Adrenal gland (tissue), 12 donors: Measurements from ENCODE around the gene ZNF277. TPM values are rescaled to one million over a fixed set of nuclear protein-coding genes. Genes with fewer than 3 reads are reported as not detected.

Experiments used
- DNase-seq, 7 donors: peaks; one replicate each; pipeline ENCODE4 v3.0.0-alpha.2; 2019 to 2020
- H3K27ac ChIP-seq, 5 donors: fragments of 200-600 bp; sonication (generic) in 4 of 5; 1 replicate in 3 of 5; 2 replicates in 2 of 5; pipeline versions ENCODE4 v1.5.1 to v1.8.0; 2016 to 2020; ENCODE audit warnings: mild to moderate bottlenecking in 1 of 5
- H3K27me3 ChIP-seq: fragments of 200-600 bp; 2 replicates; pipeline ENCODE4 v1.8.0; 2021
- H3K36me3 ChIP-seq, 2 donors: fragments of 200-600 bp; replicated peaks in 1 of 2; 1 replicate in 1 of 2; 2 replicates in 1 of 2; pipeline versions ENCODE4 v1.5.1 to v1.8.0; 2018 to 2022
- H3K4me1 ChIP-seq, 2 donors: fragments of 200-600 bp; replicated peaks in 1 of 2; 1 replicate in 1 of 2; 2 replicates in 1 of 2; pipeline versions ENCODE4 v1.5.1 to v1.8.0; 2018 to 2021
- H3K4me3 ChIP-seq, 4 donors: fragments of 200-600 bp; sonication (generic) in 3 of 4; one replicate each; pipeline ENCODE4 v1.5.1; 2016 to 2018
- H3K9me3 ChIP-seq, 3 donors: fragments of 200-600 bp; sonication (generic) in 1 of 3; replicated peaks in 1 of 3; 1 replicate in 2 of 3; 2 replicates in 1 of 3; pipeline versions ENCODE4 v1.5.1 to v1.8.0; 2016 to 2021
- POLR2A ChIP-seq, 2 donors: fragments of 450-650 bp; IDR thresholded peaks; one replicate each; pipeline ENCODE4 v1.6.1; 2017; ENCODE audit warnings: antibody characterized with exemption in 2 of 2, mild to moderate bottlenecking in 2 of 2, moderate library complexity in 1 of 2
- WGBS, 4 donors: extraction: QIAGEN DNeasy Blood & Tissue Kit in 2 of 4; methylation state at CpG; one replicate each; pipeline versions ENCODE4 v1.1.5 to v1.1.7; 2013 to 2017; 5-methylcytosine and 5-hydroxymethylcytosine counted together
- intact Hi-C, 2 donors: fragments of 100-400 bp; cut with DNase I; formaldehyde crosslinking; loops; one replicate each; pipeline versions ENCODE4 v1.14.1 to v1.15.0; 2022 to 2023
- polyA plus RNA-seq, 3 donors: library from polyadenylated mRNA; stranded (reverse); fragments of 200-250 nt in 2 of 3; fragments of 350-450 nt in 1 of 3; fragmentation: Illumina TruSeq in 1 of 3; extraction: RNeasy Lipid Tissue Mini Kit (QIAGEN cat#74804) in 1 of 3; gene quantifications; one replicate each; pipeline ENCODE4 v1.2.3, GENCODE V29; 2013 to 2014
- total RNA-seq, 9 donors: library from RNA; depleted of rRNA in 4 of 9; stranded (reverse); fragments of >200 nt in 4 of 9; fragments of 120-200 nt in 1 of 9; fragmentation: NEBNext Ultra II Directional in 1 of 9; extraction: Animal tissue kit (Norgen Biotek cat#: 25700) in 1 of 9; gene quantifications; one replicate each; pipeline versions ENCODE4 v1.1.0 to v1.2.4, GENCODE V29; 2013 to 2023
- TF ChIP-seq, protein P1 (sequence below), 6 experiments: fragments of 450-650 bp in 4 of 6; fragments of 200-600 bp in 2 of 6; sonication (generic) in 1 of 6; IDR thresholded peaks; 1 replicate in 5 of 6; 2 replicates in 1 of 6; pipeline versions ENCODE4 v1.5.1 to v1.8.0; 2016 to 2021; ENCODE audit warnings: antibody characterized with exemption in 6 of 6, mild to moderate bottlenecking in 2 of 6, moderate library complexity in 1 of 6
- donor health status: healthy with polysubstance abuse.
- donor health status: Bipolar disorder and iron deficiency.
- donor health status: DM: yes; HTN: yes; CAD: no.
- donor health status: DM: no; HTN: no; CAD: no.
- donor health status: DM: no; HTN: no; CAD: no.
- donor health status: DM: yes; HTN: yes; CAD: no.

Gene ZNF277
- total and polyA plus RNA-seq, 12 donors: 12.6 to 30.6 (median 19.7) TPM

DNA sequence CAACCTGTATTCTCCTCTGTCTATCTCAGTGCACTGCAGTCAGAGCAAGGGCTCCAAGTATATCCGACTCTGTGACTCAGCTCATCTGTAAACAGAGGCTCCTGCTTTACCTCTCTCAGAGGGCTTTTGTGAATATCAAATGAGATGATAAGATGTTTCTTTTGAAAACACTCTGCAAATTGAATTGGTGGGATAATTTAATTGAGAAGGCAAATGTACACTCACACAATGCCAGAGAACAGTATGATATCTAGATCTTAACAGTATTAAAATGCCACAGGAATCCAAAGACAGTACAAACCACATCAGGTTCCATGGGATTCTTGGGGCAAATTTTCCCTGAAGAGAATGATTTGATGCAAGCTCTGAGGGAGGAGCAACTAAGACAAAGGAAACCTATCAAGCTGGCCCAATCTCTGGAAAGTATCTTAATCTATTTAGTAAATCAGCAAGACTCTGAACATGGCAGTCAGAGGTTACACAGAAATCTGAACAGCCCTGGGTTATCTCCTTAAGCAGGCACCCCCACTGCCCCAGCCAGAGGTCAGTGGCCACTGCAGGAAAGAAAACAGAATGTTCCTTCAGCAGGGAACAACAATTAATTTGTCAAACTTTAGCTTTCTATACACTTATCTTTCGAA lies 46.2 kb upstream of the ZNF277 start:
- H3K36me3 ChIP-seq: no peaks in the 10 kb centered on the region
- no peak overlapping the region for H3K4me3 ChIP-seq
- peaks cover 10 to 34% of the 10 kb centered on the region in 2 donors for H3K4me1 ChIP-seq
- 52 to 66% (median 58%) methylated on average over 2 of the region's 2 CpGs for WGBS, 4 donors
- H3K27me3 ChIP-seq: no peaks in the 10 kb centered on the region
- H3K9me3 ChIP-seq: no peaks in the 10 kb centered on the region
- DNase-seq: peak in 1 of 7 donors; percentile 25
- H3K27ac ChIP-seq: peak overlapping the region in 2 of 5 donors; percentile 47 to 56
- no peak for TF ChIP-seq POLR2A (IDR thresholded peaks at IDR 0.05)
- TF ChIP-seq, protein P1, sequence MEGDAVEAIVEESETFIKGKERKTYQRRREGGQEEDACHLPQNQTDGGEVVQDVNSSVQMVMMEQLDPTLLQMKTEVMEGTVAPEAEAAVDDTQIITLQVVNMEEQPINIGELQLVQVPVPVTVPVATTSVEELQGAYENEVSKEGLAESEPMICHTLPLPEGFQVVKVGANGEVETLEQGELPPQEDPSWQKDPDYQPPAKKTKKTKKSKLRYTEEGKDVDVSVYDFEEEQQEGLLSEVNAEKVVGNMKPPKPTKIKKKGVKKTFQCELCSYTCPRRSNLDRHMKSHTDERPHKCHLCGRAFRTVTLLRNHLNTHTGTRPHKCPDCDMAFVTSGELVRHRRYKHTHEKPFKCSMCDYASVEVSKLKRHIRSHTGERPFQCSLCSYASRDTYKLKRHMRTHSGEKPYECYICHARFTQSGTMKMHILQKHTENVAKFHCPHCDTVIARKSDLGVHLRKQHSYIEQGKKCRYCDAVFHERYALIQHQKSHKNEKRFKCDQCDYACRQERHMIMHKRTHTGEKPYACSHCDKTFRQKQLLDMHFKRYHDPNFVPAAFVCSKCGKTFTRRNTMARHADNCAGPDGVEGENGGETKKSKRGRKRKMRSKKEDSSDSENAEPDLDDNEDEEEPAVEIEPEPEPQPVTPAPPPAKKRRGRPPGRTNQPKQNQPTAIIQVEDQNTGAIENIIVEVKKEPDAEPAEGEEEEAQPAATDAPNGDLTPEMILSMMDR (IDR thresholded peaks at IDR 0.05): no peak
- intact Hi-C loops: no loop called here

GRCh38 chr7:112160771-112161150 lies 45.7 kb upstream of the ZNF277 start:
- H3K4me1 ChIP-seq: peaks cover 10 to 34% of the 10 kb centered on the region in 2 donors
- H3K4me3 ChIP-seq: no peak overlapping the region
- TF ChIP-seq, protein P1 (IDR thresholded peaks at IDR 0.05): no peak
- no peak for TF ChIP-seq POLR2A (IDR thresholded peaks at IDR 0.05)
- intact Hi-C loops: no loop called here
- no peaks in the 10 kb centered on the region for H3K36me3 ChIP-seq
- no peak for DNase-seq
- 57 to 69% (median 61%) methylated on average over 7 of the region's 7 CpGs for WGBS, 4 donors
- H3K27ac ChIP-seq: peak overlapping the region in 2 of 5 donors; percentile 47 to 56
- no peaks in the 10 kb centered on the region for H3K27me3 ChIP-seq
- H3K9me3 ChIP-seq: no peaks in the 10 kb centered on the region

DNA sequence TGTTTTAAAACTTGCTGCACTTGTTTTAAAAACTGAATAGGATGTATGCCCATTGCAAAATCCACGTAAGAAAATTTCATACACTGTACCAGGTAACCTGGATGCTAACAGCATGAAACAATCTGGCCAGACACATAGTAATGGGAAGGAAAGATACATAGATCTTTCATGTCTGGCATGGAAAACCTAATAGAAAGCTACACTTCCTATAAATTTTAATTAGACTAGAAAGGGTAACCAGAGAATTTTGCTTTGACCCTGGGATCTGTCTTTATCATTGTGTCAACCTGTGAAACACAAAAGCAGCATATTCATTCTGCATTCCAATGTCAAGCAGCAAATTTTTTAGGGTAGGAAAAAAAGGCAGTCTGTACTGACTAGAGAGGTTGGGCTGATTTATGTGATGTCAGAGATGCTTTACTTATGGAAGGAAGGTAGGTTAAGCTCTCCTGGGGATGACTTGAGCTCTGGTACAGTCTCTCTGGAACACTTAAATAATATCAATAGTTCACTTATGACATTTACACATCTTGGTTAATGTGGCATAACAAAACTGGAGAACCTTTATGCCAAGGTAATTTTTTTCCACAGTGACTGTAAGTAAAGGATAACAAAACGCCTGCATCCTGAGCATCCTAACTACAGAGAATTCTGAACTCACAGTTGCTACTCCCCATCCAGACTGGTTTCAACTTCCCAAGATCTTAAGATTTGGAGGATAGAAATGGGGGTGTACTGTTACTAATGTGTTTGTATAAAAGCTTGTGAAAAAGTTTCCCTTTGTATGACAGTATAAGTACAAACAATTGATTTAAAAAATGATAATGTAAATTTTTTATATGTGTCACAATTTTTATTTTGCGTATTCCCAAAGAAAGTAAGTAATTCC lies 45.0 kb upstream of the ZNF277 start:
- H3K27ac ChIP-seq: peak overlapping the region in 1 of 5 donors; percentile 47
- no peak for DNase-seq
- peaks cover 10 to 34% of the 10 kb centered on the region in 2 donors for H3K4me1 ChIP-seq
- no peak overlapping the region for H3K4me3 ChIP-seq
- no peaks in the 10 kb centered on the region for H3K27me3 ChIP-seq
- H3K9me3 ChIP-seq: no peaks in the 10 kb centered on the region
- TF ChIP-seq, protein P1 (IDR thresholded peaks at IDR 0.05): no peak
- no peak for TF ChIP-seq POLR2A (IDR thresholded peaks at IDR 0.05)
- intact Hi-C loops: no loop called here
- no peaks in the 10 kb centered on the region for H3K36me3 ChIP-seq
- 67 to 79% (median 77%) methylated on average over 3 of the region's 3 CpGs for WGBS, 4 donors

DNA sequence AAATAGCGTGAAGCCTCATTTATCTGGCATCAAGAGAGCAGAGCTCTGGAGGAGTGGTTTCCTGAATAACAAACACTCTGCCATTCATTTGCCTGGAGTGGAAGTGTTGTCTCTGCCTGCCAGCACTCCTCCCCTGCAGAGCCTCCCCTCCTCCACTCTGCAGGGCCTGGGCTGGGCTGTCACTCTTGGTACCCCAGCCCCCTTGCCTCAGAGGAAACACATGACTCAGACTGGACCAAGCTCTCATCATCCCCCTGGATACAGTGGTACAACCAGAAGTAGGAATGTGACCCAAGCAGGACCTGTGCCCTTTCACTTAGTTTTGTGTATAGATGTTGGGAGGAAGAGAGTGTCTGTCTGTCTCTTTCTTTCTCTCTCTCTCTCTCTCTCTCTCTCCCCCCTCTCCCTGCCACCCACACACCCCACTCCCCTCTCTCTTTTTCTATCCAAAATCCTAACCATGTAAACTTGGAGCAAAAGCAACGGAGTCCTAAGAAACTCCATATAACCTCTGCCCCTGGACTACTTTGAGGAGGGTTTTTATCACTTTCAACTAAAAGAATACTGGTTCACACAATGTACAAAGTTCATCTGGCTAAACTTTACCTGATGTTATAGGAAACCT lies 44.2 kb upstream of the ZNF277 start:
- H3K27me3 ChIP-seq: no peaks in the 10 kb centered on the region
- intact Hi-C loops: no loop called here
- H3K9me3 ChIP-seq: no peaks in the 10 kb centered on the region
- peaks cover 10 to 34% of the 10 kb centered on the region in 2 donors for H3K4me1 ChIP-seq
- H3K4me3 ChIP-seq: no peak overlapping the region
- TF ChIP-seq POLR2A (IDR thresholded peaks at IDR 0.05): no peak
- TF ChIP-seq, protein P1 (IDR thresholded peaks at IDR 0.05): no peak
- H3K27ac ChIP-seq: peak overlapping the region in 1 of 5 donors; percentile 41
- DNase-seq: peak in 6 of 7 donors; percentile 16 to 59 (median 30)
- 58 to 63% (median 62%) methylated on average over 2 of the region's 2 CpGs for WGBS, 4 donors
- no peaks in the 10 kb centered on the region for H3K36me3 ChIP-seq
